CD14-positive monocyte (primary cell): Measurements from ENCODE around the gene ULBP2. TPM values are rescaled to one million over a fixed set of nuclear protein-coding genes. Genes with fewer than 3 reads are reported as not detected.

ENCODE experiments used
- DNase-seq, 3 donors: peaks; one replicate each; pipeline ENCODE4 v3.0.0-alpha.2; 2011 to 2022
- H2AFZ ChIP-seq: 2 replicates; pipeline ENCODE4 v1.6.0; 2012; ENCODE audit warnings: mild to moderate bottlenecking, low read depth, low read length, inconsistent platforms; ENCODE audit not compliant: insufficient read depth, poor library complexity, severe bottlenecking
- H3K27ac ChIP-seq, 2 donors: 1 replicate in 1 of 2; 2 replicates in 1 of 2; pipeline ENCODE4 v1.5.1; 2012 to 2013; ENCODE audit warnings: low read length in 2 of 2, control low read depth in 1 of 2, inconsistent platforms in 1 of 2, low read depth in 1 of 2, mild to moderate bottlenecking in 1 of 2
- H3K27me3 ChIP-seq, 2 donors: one replicate each; pipeline versions ENCODE4 v1.6.0 to v1.6.1; 2011 to 2013; ENCODE audit warnings: low read length in 2 of 2; ENCODE audit not compliant: control insufficient read depth in 2 of 2, insufficient read depth in 2 of 2
- H3K36me3 ChIP-seq, 2 donors: replicated peaks in 1 of 2; 1 replicate in 1 of 2; 2 replicates in 1 of 2; pipeline versions ENCODE4 v1.5.1 to v1.6.1; 2012 to 2013; ENCODE audit warnings: low read length in 2 of 2, control low read depth in 1 of 2, inconsistent platforms in 1 of 2, mild to moderate bottlenecking in 1 of 2; ENCODE audit not compliant: insufficient read depth in 2 of 2, control insufficient read depth in 1 of 2
- H3K4me1 ChIP-seq, 2 donors: 1 replicate in 1 of 2; 2 replicates in 1 of 2; pipeline versions ENCODE4 v1.5.1 to v1.6.1; 2012 to 2013; ENCODE audit warnings: low read length in 2 of 2, control low read depth in 1 of 2, inconsistent platforms in 1 of 2, mild to moderate bottlenecking in 1 of 2, moderate library complexity in 1 of 2; ENCODE audit not compliant: insufficient read depth in 2 of 2, control insufficient read depth in 1 of 2
- H3K4me2 ChIP-seq: replicated peaks from 2 replicates; pipeline ENCODE3; 2012; ENCODE audit warnings: low read length, moderate library complexity, mild to moderate bottlenecking; ENCODE audit not compliant: poor library complexity, severe bottlenecking; ENCODE audit errors: extremely low read depth
- H3K4me3 ChIP-seq, 3 experiments: fragments of 200-600 bp in 1 of 3; sonication (generic) in 1 of 3; replicated peaks in 1 of 3; 1 replicate in 2 of 3; 2 replicates in 1 of 3; pipeline ENCODE4 v1.5.1; 2011 to 2013; ENCODE audit warnings: low read length in 3 of 3, mild to moderate bottlenecking in 3 of 3, control low read depth in 2 of 3, low read depth in 2 of 3, inconsistent platforms in 1 of 3, moderate library complexity in 1 of 3
- H3K79me2 ChIP-seq: 2 replicates; pipeline ENCODE4 v1.6.0; 2012; ENCODE audit warnings: mild to moderate bottlenecking, control low read depth, inconsistent platforms, low read length, moderate library complexity; ENCODE audit not compliant: insufficient read depth
- H3K9ac ChIP-seq: 2 replicates; pipeline ENCODE4 v1.6.0; 2017; ENCODE audit warnings: low read length, mild to moderate bottlenecking; ENCODE audit not compliant: insufficient read depth, poor library complexity, severe bottlenecking
- H3K9me3 ChIP-seq, 2 donors: replicated peaks in 1 of 2; 1 replicate in 1 of 2; 2 replicates in 1 of 2; pipeline versions ENCODE4 v1.5.1 to v1.6.1; 2012 to 2013; ENCODE audit warnings: low read length in 2 of 2, control low read depth in 1 of 2; ENCODE audit not compliant: control insufficient read depth in 1 of 2, insufficient read depth in 1 of 2
- H4K20me1 ChIP-seq: 2 replicates; pipeline ENCODE4 v1.6.0; 2012; ENCODE audit warnings: mild to moderate bottlenecking, low read length, control low read depth, moderate library complexity; ENCODE audit not compliant: insufficient read depth
- H3K27ac Mint-ChIP-seq, 7 donors: one replicate each; pipeline ENCODE4 v1.8.0; 2020; ENCODE audit warnings: mild to moderate bottlenecking in 7 of 7, mixed read lengths in 7 of 7, moderate library complexity in 6 of 7, inconsistent platforms in 2 of 7
- H3K27me3 Mint-ChIP-seq, 3 donors: one replicate each; pipeline ENCODE4 v1.8.0; 2021 to 2022; ENCODE audit warnings: low read depth in 3 of 3, mild to moderate bottlenecking in 3 of 3, mixed read lengths in 3 of 3, moderate library complexity in 3 of 3, inconsistent platforms in 1 of 3
- H3K36me3 Mint-ChIP-seq, 2 donors: one replicate each; pipeline ENCODE4 v1.8.0; 2020; ENCODE audit warnings: mixed read lengths in 2 of 2, inconsistent platforms in 1 of 2, mild to moderate bottlenecking in 1 of 2
- H3K4me1 Mint-ChIP-seq: one replicate; pipeline ENCODE4 v1.8.0; 2020; ENCODE audit warnings: mild to moderate bottlenecking, mixed read lengths
- H3K4me3 Mint-ChIP-seq, 2 donors: one replicate each; pipeline ENCODE4 v1.8.0; 2020; ENCODE audit warnings: mild to moderate bottlenecking in 2 of 2, mixed read lengths in 2 of 2, moderate library complexity in 1 of 2
- H3K9me3 Mint-ChIP-seq, 7 donors: one replicate each; pipeline ENCODE4 v1.8.0; 2020 to 2022; ENCODE audit warnings: mixed read lengths in 7 of 7, mild to moderate bottlenecking in 6 of 7, moderate library complexity in 6 of 7, inconsistent platforms in 2 of 7
- CTCF ChIP-seq: fragments of 200-600 bp; IDR thresholded peaks from one replicate; pipeline ENCODE4 v1.8.0; 2022; ENCODE audit warnings: antibody characterized with exemption, mild to moderate bottlenecking
- WGBS: methylation state at CpG from one replicate; pipeline ENCODE4 v1.1.5; 2013; ENCODE audit warnings: missing lambda C conversion rate; ENCODE audit not compliant: insufficient coverage; 5-methylcytosine and 5-hydroxymethylcytosine counted together
- intact Hi-C, 2 donors: fragments of 100-400 bp; cut with micrococcal nuclease; formaldehyde crosslinking; loops; one replicate each; pipeline versions ENCODE4 v1.15.0 to v1.15.1; 2023
- polyA plus RNA-seq, 3 donors: library from polyadenylated mRNA; depleted of rRNA in 1 of 3; unstranded in 2 of 3; stranded (reverse) in 1 of 3; fragments of 300-500 nt in 2 of 3; fragments of >200 nt in 1 of 3; fragmentation: Illumina TruSeq in 2 of 3; gene quantifications; 1 replicate in 2 of 3; 2 replicates in 1 of 3; pipeline ENCODE4 v1.2.3, GENCODE V29; 2012 to 2021

ULBP2 gene
- polyA plus RNA-seq, 3 donors = 0.31 to 0.49 TPM; not detected in 1

DNA sequence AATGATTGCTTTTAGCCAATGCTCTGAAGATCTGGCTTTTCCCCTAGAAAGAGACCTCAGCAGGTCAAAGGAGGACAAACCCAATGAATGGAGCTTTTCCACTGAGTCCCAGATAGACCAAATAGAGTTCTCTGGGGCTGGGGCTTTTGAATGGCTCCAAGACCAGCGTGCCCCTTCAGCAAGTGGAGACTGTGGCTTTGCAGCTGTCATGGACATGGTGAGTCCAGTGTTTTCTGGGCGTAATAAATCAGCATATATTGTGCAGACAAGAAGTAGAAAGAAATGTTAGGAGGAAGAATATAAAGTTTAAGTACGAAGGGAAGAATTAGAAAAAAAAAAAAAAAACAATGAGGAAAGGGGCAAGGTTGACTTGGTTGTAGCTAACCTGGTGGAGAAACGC, 50.0 kb downstream of the ULBP2 start:
- H2AFZ ChIP-seq = no peak overlapping the region
- 25% methylated on average over 2 of the region's 4 CpGs for WGBS
- Mint-ChIP-seq H3K27ac (no peak overlapping the region), H3K27me3 (peaks cover 85 to 94% (median 88%) of the 10 kb centered on the region in 3 donors), H3K4me3 (peak overlapping the region in 1 of 2 donors; percentile 91), H3K36me3 (peaks cover 7 to 19% of the 10 kb centered on the region in 2 donors), H3K9me3 (peaks cover 5 to 43% (median 33%) of the 10 kb centered on the region in 7 donors), H3K4me1 (peaks cover 22% of the 10 kb centered on the region)
- no peaks in the 10 kb centered on the region for H3K79me2 ChIP-seq
- H3K27me3 ChIP-seq = peaks cover 82 to 96% of the 10 kb centered on the region in 2 donors
- H4K20me1 ChIP-seq = no peaks in the 10 kb centered on the region
- peaks cover 9 to 46% of the 10 kb centered on the region in 2 donors for H3K9me3 ChIP-seq
- DNase-seq = no peak
- no peak overlapping the region for H3K9ac ChIP-seq
- H3K4me1 ChIP-seq = peaks cover 18 to 21% of the 10 kb centered on the region in 2 donors
- no peak overlapping the region for H3K4me3 ChIP-seq
- H3K36me3 ChIP-seq = no peaks in the 10 kb centered on the region
- H3K27ac ChIP-seq = no peak overlapping the region
- no peak overlapping the region for H3K4me2 ChIP-seq
- intact Hi-C loops = no loop called here
- TF ChIP-seq CTCF = no peak

DNA sequence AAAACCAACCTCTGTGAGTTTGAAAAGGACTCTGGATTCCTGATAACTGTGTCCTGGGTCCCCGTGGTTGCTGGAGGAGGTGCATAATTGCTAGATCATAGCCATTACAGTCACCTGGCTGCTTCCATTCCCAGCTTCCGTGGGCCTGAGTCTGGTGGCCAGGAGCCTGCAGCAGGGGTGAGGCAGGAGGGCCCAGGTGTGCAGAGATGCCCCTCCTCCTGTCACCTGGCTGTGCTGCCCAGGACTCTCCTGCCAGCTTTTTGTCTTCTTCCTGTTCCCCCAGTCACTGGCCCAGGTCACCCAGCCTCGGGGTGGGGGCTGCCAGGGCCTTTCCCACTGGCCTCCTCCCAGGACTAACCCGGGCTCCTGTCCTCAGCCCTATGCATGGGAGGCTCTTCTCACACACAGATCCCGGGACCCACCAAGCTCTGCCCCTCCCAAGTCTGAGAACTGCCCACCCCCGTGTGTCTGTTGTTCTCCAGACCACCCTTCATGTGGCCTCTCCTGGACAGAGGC, 53.5 kb downstream of the ULBP2 start:
- H3K9me3 Mint-ChIP-seq = peaks cover 0 to 10% (median 5%) of the 10 kb centered on the region in 7 donors
- no peak for DNase-seq
- Histone ChIP-seq H3K79me2 (no peaks in the 10 kb centered on the region), H3K9ac (no peak overlapping the region), H3K9me3 (peaks cover 0 to 16% of the 10 kb centered on the region in 2 donors), H2AFZ (no peak overlapping the region), H3K27me3 (peaks cover 47 to 78% of the 10 kb centered on the region in 2 donors), H3K27ac (no peak overlapping the region), H3K4me3 (no peak overlapping the region), H3K4me2 (no peak overlapping the region), H3K4me1 (peaks cover 9 to 10% of the 10 kb centered on the region in 2 donors), H4K20me1 (no peaks in the 10 kb centered on the region), H3K36me3 (no peaks in the 10 kb centered on the region)
- peaks cover 3% of the 10 kb centered on the region in 2 donors for H3K36me3 Mint-ChIP-seq
- intact Hi-C loops = no loop called here
- peak overlapping the region in 1 of 2 donors; percentile 22 for H3K4me3 Mint-ChIP-seq
- no peak for TF ChIP-seq CTCF
- no peak overlapping the region for H3K27ac Mint-ChIP-seq
- H3K4me1 Mint-ChIP-seq = peaks cover 11% of the 10 kb centered on the region
- WGBS = 80% methylated on average over 4 of the region's 6 CpGs
- H3K27me3 Mint-ChIP-seq = peaks cover 59 to 68% (median 59%) of the 10 kb centered on the region in 3 donors
